CD4-positive, CD25-positive, alpha-beta regulatory T cell (primary cell): Measurements from ENCODE around the gene NFIX. TPM values are rescaled to one million over a fixed set of nuclear protein-coding genes. Genes with fewer than 3 reads are reported as not detected.

Experiments
- ATAC-seq, 2 donors: fragments of 150-1000 bp; cut with Tn5 transposase; one replicate each; pipeline ENCODE4 v1.10.0; 2021; ENCODE audit warnings: low read depth in 2 of 2, moderate number of reproducible peaks in 2 of 2, moderate library complexity in 1 of 2
- DNase-seq, 3 donors: peaks; one replicate each; pipeline versions ENCODE4 v3.0.0 to v3.0.0-alpha.2; 2012 to 2022; ENCODE audit warnings: mixed read lengths in 1 of 3
- H3K27ac ChIP-seq: one replicate; pipeline ENCODE4 v1.7.0; 2013; ENCODE audit warnings: mild to moderate bottlenecking, low read length; ENCODE audit not compliant: insufficient read depth, poor library complexity, severe bottlenecking
- H3K27me3 ChIP-seq: one replicate; pipeline ENCODE4 v1.7.0; 2013; ENCODE audit warnings: low read length; ENCODE audit not compliant: control insufficient read depth, insufficient read depth
- H3K36me3 ChIP-seq: one replicate; pipeline ENCODE4 v1.7.0; 2013; ENCODE audit warnings: mild to moderate bottlenecking, low read length, moderate library complexity; ENCODE audit not compliant: control insufficient read depth, insufficient read depth
- H3K4me1 ChIP-seq: 2 replicates; pipeline ENCODE4 v1.7.0; 2013; ENCODE audit warnings: mild to moderate bottlenecking, low read length; ENCODE audit not compliant: insufficient read depth, control insufficient read depth, poor library complexity, severe bottlenecking
- H3K4me3 ChIP-seq: one replicate; pipeline ENCODE4 v1.7.0; 2013; ENCODE audit warnings: low read depth, mild to moderate bottlenecking, low read length, moderate library complexity
- H3K9me3 ChIP-seq, 2 experiments: 1 replicate in 1 of 2; 2 replicates in 1 of 2; pipeline ENCODE4 v1.7.0; 2013; ENCODE audit warnings: low read length in 2 of 2, mild to moderate bottlenecking in 1 of 2, moderate library complexity in 1 of 2; ENCODE audit not compliant: control insufficient read depth in 2 of 2
- H3K27ac Mint-ChIP-seq, 3 donors: one replicate each; pipeline ENCODE4 v1.8.0; 2020 to 2022; ENCODE audit warnings: mild to moderate bottlenecking in 3 of 3, mixed read lengths in 3 of 3, moderate library complexity in 2 of 3
- H3K27me3 Mint-ChIP-seq: one replicate; pipeline ENCODE4 v1.8.0; 2022; ENCODE audit warnings: mild to moderate bottlenecking, mixed read lengths
- H3K36me3 Mint-ChIP-seq: one replicate; pipeline ENCODE4 v1.8.0; 2020; ENCODE audit warnings: mixed read lengths
- H3K4me1 Mint-ChIP-seq, 4 donors: one replicate each; pipeline ENCODE4 v1.8.0; 2020 to 2022; ENCODE audit warnings: mixed read lengths in 4 of 4, mild to moderate bottlenecking in 1 of 4
- H3K4me3 Mint-ChIP-seq, 4 donors: one replicate each; pipeline ENCODE4 v1.8.0; 2020 to 2022; ENCODE audit warnings: mild to moderate bottlenecking in 4 of 4, mixed read lengths in 4 of 4, moderate library complexity in 3 of 4
- H3K9me3 Mint-ChIP-seq, 7 donors: one replicate each; pipeline ENCODE4 v1.8.0; 2020 to 2022; ENCODE audit warnings: mixed read lengths in 7 of 7, mild to moderate bottlenecking in 3 of 7, moderate library complexity in 2 of 7
- polyA plus RNA-seq, 4 donors: library from polyadenylated mRNA; unstranded; fragments of 300-500 nt; fragmentation: Illumina TruSeq; gene quantifications; one replicate each; pipeline ENCODE4 v1.2.3, GENCODE V29; 2021
- total RNA-seq: library from RNA; stranded (reverse); gene quantifications from one replicate; pipeline ENCODE4 v1.2.3, GENCODE V29; 2022

Gene NFIX
- total and polyA plus RNA-seq, 5 donors from 2014 or later, result 0.15 to 1.2 TPM; not detected in 3

GRCh38 chr19:13134626-13135025 lies 139.4 kb downstream of the NFIX start:
- ATAC-seq, result no peak
- peaks cover 8% of the 10 kb centered on the region for H3K36me3 Mint-ChIP-seq
- no peaks in the 10 kb centered on the region for H3K9me3 ChIP-seq
- peaks cover 20% of the 10 kb centered on the region for H3K4me1 ChIP-seq
- no peak for DNase-seq
- peaks cover 6 to 24% (median 17%) of the 10 kb centered on the region in 4 donors for H3K4me1 Mint-ChIP-seq
- no peaks in the 10 kb centered on the region for H3K27me3 Mint-ChIP-seq
- peak overlapping the region in 1 of 3 donors; percentile 60 for H3K27ac Mint-ChIP-seq
- H3K27me3 ChIP-seq, result no peaks in the 10 kb centered on the region
- H3K4me3 Mint-ChIP-seq, result no peak overlapping the region
- no peaks in the 10 kb centered on the region for H3K9me3 Mint-ChIP-seq
- peaks cover 24% of the 10 kb centered on the region for H3K36me3 ChIP-seq
- no peak overlapping the region for H3K4me3 ChIP-seq
- no peak overlapping the region for H3K27ac ChIP-seq

GRCh38 chr19:13135068-13136062 lies 140.1 kb downstream of the NFIX start:
- Mint-ChIP-seq H3K9me3 (no peaks in the 10 kb centered on the region), H3K27me3 (no peaks in the 10 kb centered on the region), H3K36me3 (peaks cover 8% of the 10 kb centered on the region), H3K4me3 (no peak overlapping the region), H3K4me1 (peaks cover 6 to 24% (median 17%) of the 10 kb centered on the region in 4 donors), H3K27ac (no peak overlapping the region)
- Histone ChIP-seq H3K4me3 (no peak overlapping the region), H3K27me3 (no peaks in the 10 kb centered on the region), H3K9me3 (no peaks in the 10 kb centered on the region), H3K27ac (no peak overlapping the region), H3K36me3 (peaks cover 24% of the 10 kb centered on the region), H3K4me1 (peaks cover 20% of the 10 kb centered on the region)
- no peak for ATAC-seq
- DNase-seq, result no peak

GRCh38 chr19:13137290-13137794 lies 142.1 kb downstream of the NFIX start:
- Histone ChIP-seq H3K9me3 (no peaks in the 10 kb centered on the region), H3K4me3 (no peak overlapping the region), H3K36me3 (peaks cover 24% of the 10 kb centered on the region), H3K27me3 (no peaks in the 10 kb centered on the region), H3K4me1 (peaks cover 12% of the 10 kb centered on the region), H3K27ac (no peak overlapping the region)
- Mint-ChIP-seq H3K4me1 (peaks cover 5 to 14% (median 13%) of the 10 kb centered on the region in 4 donors), H3K36me3 (peaks cover 12% of the 10 kb centered on the region), H3K27ac (no peak overlapping the region), H3K9me3 (no peaks in the 10 kb centered on the region), H3K4me3 (no peak overlapping the region), H3K27me3 (no peaks in the 10 kb centered on the region)
- DNase-seq (no peak), ATAC-seq (no peak)

- Mint-ChIP-seq H3K27me3 (no peaks in the 10 kb centered on the region), H3K27ac (no peak overlapping the region), H3K9me3 (no peaks in the 10 kb centered on the region), H3K4me1 (peaks cover 0 to 4% (median 4%) of the 10 kb centered on the region in 4 donors), H3K36me3 (peaks cover 12% of the 10 kb centered on the region), H3K4me3 (no peak overlapping the region)
- H3K36me3 ChIP-seq, result peaks cover 24% of the 10 kb centered on the region
- ATAC-seq (no peak), DNase-seq (no peak)
- H3K4me1 ChIP-seq, result peaks cover 2% of the 10 kb centered on the region
- H3K9me3 ChIP-seq, result no peaks in the 10 kb centered on the region
- H3K4me3 ChIP-seq, result no peak overlapping the region
- H3K27ac ChIP-seq, result no peak overlapping the region
- no peaks in the 10 kb centered on the region for H3K27me3 ChIP-seq
Measured at GRCh38 chr19:13138171-13138915, 143.1 kb downstream of the NFIX start.

- Mint-ChIP-seq H3K36me3 (peaks cover 12% of the 10 kb centered on the region), H3K4me3 (no peak overlapping the region), H3K4me1 (no peaks in the 10 kb centered on the region), H3K27ac (no peak overlapping the region), H3K9me3 (no peaks in the 10 kb centered on the region), H3K27me3 (no peaks in the 10 kb centered on the region)
- no peaks in the 10 kb centered on the region for H3K4me1 ChIP-seq
- H3K4me3 ChIP-seq, result no peak overlapping the region
- no peak for DNase-seq
- H3K27me3 ChIP-seq, result no peaks in the 10 kb centered on the region
- ATAC-seq, result no peak
- H3K9me3 ChIP-seq, result no peaks in the 10 kb centered on the region
- H3K27ac ChIP-seq, result no peak overlapping the region
- peaks cover 24% of the 10 kb centered on the region for H3K36me3 ChIP-seq
Measured at GRCh38 chr19:13138916-13139198, 143.6 kb downstream of the NFIX start.

- no peaks in the 10 kb centered on the region for H3K9me3 Mint-ChIP-seq
- H3K4me1 Mint-ChIP-seq, result no peaks in the 10 kb centered on the region
- no peaks in the 10 kb centered on the region for H3K4me1 ChIP-seq
- peaks cover 12% of the 10 kb centered on the region for H3K36me3 Mint-ChIP-seq
- DNase-seq (no peak), ATAC-seq (no peak)
- H3K9me3 ChIP-seq, result no peaks in the 10 kb centered on the region
- H3K4me3 ChIP-seq, result no peak overlapping the region
- H3K4me3 Mint-ChIP-seq, result peak overlapping the region in 1 of 4 donors; percentile 38
- no peak overlapping the region for H3K27ac Mint-ChIP-seq
- no peaks in the 10 kb centered on the region for H3K27me3 Mint-ChIP-seq
- H3K27ac ChIP-seq, result no peak overlapping the region
- H3K27me3 ChIP-seq, result no peaks in the 10 kb centered on the region
- peaks cover 33% of the 10 kb centered on the region for H3K36me3 ChIP-seq
Measured at GRCh38 chr19:13139633-13140311, 144.5 kb downstream of the NFIX start.

- Mint-ChIP-seq H3K9me3 (no peaks in the 10 kb centered on the region), H3K4me3 (peak overlapping the region in 3 of 4 donors; percentile 28 to 86 (median 56)), H3K27me3 (no peaks in the 10 kb centered on the region), H3K36me3 (peaks cover 2% of the 10 kb centered on the region), H3K27ac (no peak overlapping the region), H3K4me1 (peaks cover 0 to 30% (median 10%) of the 10 kb centered on the region in 4 donors)
- no peak for DNase-seq
- no peak for ATAC-seq
- Histone ChIP-seq H3K4me1 (peaks cover 27% of the 10 kb centered on the region), H3K27ac (no peak overlapping the region), H3K9me3 (no peaks in the 10 kb centered on the region), H3K4me3 (no peak overlapping the region), H3K36me3 (peaks cover 14% of the 10 kb centered on the region), H3K27me3 (no peaks in the 10 kb centered on the region)
Measured at GRCh38 chr19:13146763-13147563, 151.7 kb downstream of the NFIX start.
